ENCODE measurements around the gene CTNND2.

DNA sequence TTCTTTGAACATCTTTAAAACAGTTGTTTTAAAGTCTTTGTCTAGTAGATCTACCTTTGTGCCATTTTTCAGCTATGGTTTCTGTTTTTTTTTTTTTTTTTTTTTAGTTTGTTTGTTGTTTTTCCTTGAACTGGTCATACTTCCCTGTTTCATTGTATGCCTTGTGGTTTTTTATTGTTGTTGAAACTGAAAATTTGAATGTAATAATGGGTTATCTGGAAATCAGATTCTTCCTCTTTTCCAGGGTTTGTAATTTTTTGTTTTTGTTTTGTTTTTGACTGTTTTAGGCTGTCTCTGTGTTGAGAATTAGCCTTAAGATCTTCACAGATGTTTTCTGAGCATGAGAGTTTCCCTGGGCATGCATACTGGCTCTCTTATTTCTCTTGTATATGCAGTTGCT is 873.6 kb downstream of the CTNND2 start:
- TF ChIP-seq, protein P1, sequence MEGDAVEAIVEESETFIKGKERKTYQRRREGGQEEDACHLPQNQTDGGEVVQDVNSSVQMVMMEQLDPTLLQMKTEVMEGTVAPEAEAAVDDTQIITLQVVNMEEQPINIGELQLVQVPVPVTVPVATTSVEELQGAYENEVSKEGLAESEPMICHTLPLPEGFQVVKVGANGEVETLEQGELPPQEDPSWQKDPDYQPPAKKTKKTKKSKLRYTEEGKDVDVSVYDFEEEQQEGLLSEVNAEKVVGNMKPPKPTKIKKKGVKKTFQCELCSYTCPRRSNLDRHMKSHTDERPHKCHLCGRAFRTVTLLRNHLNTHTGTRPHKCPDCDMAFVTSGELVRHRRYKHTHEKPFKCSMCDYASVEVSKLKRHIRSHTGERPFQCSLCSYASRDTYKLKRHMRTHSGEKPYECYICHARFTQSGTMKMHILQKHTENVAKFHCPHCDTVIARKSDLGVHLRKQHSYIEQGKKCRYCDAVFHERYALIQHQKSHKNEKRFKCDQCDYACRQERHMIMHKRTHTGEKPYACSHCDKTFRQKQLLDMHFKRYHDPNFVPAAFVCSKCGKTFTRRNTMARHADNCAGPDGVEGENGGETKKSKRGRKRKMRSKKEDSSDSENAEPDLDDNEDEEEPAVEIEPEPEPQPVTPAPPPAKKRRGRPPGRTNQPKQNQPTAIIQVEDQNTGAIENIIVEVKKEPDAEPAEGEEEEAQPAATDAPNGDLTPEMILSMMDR (IDR thresholded peaks at IDR 0.05), result no peak
- TF ChIP-seq POLR2A (IDR thresholded peaks at IDR 0.05), result no peak

All from thyroid gland (tissue), 4 donors.